Ramos (cell line): Measurements from ENCODE around the gene GUCY1A1.

Experiments
- in situ Hi-C: fragments of 300-500 bp; cut with MboI; formaldehyde crosslinking; loops from one replicate; pipeline ENCODE4 v1.14.3; 2022; ENCODE audit warnings: low sequenced_read_pairs; ENCODE audit not compliant: unreplicated experiment

GUCY1A1 gene

DNA sequence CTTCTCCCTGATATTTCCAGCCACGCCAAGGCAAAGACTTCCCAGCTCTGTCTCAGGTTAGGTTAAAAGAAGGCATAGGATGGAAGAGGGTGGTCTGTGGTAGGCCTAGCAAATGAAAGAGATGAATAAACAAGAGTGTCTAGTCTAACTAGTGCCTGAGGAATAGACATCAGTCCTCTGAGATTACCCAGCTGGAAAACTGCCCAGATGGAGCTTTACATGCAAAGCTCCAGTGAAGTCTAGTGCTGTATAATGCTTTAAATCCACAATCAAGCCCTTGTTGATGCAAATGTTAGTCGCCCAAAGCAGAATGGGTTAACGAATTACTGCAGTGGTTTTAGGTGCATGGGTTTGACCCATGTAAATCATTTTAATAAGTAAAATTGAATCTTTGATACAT lies 67.4 kb downstream of the GUCY1A1 start:
- in situ Hi-C loops = no loop called here

DNA sequence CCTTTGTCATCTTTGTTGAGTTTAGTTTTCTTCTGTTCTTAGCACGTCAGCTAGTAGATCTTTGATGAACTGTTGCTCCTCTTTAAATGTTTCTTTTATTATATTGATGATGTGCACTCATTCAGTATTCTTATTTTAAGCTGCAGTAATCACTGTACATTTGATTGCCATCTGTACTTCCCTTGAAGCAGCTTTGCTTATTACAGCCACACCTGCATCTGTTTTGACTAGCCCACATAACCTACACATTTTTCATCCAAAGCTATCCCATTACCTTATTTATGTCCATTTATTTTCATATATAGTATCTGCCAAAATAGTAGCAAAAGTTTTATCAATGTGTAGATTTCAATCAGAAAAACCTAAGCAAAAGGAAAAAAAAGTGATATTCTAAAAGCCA lies 68.3 kb downstream of the GUCY1A1 start:
- in situ Hi-C loops = no loop called here

DNA sequence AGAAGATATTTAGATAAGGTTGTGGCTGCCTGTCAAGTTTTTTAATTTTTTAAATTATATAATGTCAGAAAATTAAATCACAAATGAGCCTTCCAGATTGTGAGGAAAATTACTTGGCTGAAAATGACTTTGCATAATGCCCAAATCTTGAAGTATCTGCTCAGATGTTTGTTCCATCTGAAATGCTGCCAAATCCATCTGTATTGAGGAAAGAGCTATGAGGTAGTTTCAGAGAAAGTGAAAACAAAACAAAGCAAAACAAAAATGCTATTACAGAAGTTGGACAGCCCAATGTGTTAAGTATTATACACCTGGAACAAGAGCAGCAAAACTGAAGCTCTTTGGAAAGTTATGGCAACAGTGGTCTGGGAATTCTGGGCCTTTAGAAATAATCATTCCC lies 68.8 kb downstream of the GUCY1A1 start:
- in situ Hi-C loops = no loop called here

DNA sequence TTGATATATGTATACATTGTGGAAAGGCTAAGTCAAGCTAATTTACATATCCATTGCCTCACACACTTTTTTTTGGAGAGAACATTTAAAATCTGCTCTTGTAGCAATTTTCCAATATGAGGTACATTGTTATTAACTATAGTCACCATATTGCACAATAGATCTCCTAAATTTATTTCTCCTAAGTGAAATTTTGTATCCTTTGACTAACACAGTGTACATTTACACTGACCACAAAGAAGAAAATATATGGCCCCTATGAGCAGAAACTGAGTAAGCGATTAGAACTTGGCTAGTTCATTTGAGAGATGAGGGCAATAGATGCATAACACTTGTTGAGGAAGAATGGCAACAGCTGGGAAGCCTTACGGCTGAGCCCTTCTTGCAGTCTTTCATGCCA lies 71.9 kb downstream of the GUCY1A1 start:
- in situ Hi-C loops = no loop called here

DNA sequence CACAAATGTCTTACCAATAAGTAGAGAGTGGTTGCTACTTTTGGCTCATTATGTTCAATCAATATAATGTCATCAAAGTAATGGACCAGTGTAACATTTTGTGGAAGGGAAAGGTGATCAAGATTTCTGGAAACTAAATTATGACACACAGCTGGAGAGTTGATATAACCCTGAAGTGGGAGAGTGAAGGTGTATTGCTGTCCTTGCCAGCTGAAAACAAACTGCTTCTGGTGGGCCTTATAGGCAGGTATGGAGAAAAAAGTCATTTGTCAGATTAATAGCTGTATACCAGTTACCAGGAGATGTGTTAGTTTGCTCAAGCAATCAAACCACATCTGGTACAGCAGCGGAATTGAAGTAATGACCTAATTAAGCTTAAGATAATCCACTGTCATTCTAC lies 74.9 kb downstream of the GUCY1A1 start:
- in situ Hi-C loops = no loop called here

DNA sequence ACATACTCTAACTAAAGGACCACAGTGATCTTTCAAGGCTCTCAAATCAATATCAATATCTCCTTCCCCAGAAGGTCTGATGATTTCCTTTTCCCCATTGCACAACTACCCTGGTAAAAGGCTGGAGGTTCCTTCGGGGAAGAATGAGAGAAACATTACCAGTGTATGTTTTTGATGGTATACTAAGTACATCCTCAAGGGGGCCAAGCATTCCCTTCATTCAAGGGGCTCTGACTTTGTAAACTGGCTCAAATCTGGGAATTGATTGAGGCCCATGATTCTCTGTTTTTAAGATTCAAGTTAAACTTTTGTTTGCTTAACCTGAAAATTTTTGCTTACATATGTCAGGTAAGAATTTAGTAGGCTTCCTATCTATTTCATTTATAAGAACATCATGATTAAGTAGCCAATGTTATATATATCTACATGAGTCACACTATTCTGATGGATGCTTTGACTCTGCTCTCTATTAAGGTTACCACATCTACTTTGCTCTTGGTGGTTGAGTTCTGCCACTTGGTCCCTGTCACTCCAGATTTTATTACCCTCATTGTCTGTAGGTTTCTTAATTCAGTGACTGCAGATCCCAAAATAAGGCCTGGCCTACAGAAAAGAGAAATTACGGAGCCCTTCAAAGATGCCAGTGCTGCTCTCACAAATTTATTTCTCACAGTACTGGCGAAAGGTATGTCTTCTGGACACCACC lies 75.8 kb downstream of the GUCY1A1 start:
- in situ Hi-C loops = no loop called here

DNA sequence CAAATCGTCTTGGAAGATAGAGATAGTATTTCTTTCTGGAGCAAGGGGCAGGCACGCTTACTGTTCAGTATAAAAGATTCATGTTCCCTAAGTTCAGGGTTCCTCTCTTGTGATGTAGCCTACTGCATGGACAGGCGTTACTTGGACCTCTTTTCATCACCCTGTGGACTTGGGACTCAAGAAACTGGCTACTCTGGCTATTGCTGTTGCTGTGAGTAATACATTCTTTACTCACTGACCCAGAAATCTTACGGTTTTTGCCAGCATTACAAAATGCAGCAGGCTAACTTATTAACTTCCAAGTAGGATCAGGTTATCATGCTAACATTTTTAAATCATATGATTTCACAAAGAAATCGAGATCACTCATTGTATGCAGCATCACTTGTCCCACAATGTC lies 79.3 kb downstream of the GUCY1A1 start:
- in situ Hi-C loops = no loop called here

DNA sequence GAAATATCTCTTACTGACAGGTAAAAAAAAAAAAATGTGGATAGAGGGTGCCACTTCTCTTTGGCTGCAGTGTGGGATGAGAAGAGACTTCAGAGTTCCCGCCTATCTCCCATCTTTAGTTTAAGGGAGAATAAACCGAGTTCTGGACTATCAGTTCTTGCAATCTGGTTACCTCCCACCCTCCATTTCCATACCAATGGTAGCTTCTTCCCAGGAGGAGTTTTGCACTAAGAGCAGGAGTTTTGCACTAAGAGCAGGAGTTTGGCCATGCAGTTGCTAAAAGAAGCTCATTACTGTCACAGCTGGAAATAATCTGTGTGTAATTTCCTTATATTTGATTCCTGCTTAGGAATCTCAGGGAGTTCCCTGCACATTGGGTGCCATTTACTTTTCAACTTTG lies 81.4 kb downstream of the GUCY1A1 start:
- in situ Hi-C loops = no loop called here

DNA sequence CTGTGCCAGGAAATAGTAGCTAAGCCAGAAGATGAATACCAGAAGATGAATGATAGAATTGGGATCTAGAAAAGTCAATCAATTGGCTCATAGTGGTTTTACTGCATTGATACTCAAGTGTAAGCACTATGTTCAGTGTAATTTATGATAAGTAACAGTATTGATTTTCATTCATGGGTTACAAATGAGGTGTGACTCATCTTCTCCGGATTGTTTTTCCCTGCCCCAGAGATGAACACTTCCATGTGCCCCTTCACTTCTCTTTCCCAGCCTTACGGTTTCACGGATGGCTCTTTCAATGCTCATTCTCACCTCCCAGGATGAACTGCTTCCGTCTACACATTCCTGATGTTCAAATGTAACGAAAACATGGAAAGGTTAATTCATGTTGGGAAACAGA lies 82.4 kb downstream of the GUCY1A1 start:
- in situ Hi-C loops = no loop called here

DNA sequence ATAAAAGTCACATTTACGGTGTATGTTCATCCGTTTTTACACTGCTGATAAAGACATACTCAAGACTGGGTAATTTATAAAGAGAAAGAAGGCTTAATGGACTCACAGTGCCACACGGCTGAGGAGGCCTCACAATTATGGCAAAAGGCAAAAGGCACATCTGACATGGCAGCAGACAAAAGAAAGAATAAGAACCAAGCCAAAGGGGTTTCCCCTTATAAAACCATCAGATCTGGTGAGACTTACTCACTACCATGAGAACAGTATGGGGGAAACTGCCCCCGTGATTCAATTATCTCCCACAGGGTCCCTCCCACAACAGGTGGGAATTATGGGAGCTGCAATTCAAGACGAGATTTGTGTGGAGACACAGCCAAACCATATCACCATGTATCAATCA lies 84.9 kb downstream of the GUCY1A1 start:
- in situ Hi-C loops = no loop called here

DNA sequence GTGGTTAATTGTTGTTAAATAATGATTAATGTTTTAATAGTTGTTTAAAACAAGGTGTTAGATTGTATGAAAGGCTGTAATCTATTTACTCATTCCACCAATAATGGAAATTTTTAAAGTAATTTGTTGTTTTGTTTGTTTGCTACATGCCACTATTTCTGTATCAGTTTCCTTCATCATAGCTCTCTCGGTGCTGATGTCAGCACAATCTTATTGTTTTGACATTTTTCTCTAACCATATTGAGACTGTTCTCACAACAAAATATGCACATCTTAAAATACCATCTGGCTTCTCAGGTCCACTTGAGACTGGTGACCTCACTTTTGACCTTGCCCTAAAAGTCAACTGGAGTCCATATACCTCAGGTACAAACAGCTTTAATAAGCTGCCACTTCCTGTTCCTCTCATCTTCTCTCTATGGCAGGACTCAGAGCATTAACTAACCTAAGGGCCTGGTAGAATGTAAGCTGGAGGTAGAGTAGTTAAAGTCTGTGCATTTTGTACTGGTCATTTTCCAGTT lies 91.2 kb downstream of the GUCY1A1 start:
- in situ Hi-C loops = no loop called here

DNA sequence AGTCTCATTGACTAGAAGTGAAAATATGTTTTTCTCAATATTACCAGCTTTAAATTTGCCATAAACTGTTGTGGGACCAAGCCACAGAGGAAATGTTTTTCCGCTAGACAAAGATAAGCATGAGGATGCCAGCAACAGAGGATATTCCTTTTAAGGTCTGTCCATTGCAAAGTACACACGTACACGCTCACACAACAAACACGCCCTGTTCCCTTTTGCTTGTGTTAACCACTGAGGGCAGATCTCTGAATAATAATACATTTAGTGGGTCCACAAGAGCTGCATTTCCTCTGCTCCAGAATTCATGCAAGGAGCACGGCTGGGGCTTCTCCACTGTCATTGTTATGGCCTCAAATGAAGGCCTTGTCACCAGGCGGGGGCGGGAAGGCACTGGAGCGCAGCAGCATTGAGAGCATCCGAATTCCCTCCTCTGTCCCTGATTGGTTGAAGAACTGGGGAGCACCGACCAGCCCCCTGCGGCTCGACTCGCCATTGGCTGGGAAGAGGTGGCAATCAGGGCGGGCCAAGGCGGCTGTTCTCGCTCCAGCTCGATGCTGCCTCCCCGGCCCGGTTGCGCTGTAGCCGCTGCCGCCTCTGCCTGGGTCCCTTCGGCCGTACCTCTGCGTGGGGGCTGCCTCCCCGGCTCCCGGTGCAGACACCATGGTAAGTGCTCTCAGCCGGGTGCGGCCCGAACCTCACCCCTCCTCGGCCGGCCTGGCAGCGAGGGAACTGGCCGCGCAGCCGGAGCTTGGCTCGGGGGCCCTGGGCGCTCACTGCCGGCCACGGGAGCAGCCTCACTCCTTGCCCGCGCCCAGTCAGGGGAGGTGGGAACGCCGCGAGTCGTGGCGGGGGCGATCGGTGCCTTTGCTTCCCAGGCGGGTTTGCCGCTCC lies 92.1 kb downstream of the GUCY1A1 start, which contains the start of gene GUCY1B1:
TSS of gene GUCY1B1 (plus strand) at position 541 of the 891 bp plus-strand sequence. CDS start at position 661, 120 bp downstream.
- in situ Hi-C loops = no loop called here

DNA sequence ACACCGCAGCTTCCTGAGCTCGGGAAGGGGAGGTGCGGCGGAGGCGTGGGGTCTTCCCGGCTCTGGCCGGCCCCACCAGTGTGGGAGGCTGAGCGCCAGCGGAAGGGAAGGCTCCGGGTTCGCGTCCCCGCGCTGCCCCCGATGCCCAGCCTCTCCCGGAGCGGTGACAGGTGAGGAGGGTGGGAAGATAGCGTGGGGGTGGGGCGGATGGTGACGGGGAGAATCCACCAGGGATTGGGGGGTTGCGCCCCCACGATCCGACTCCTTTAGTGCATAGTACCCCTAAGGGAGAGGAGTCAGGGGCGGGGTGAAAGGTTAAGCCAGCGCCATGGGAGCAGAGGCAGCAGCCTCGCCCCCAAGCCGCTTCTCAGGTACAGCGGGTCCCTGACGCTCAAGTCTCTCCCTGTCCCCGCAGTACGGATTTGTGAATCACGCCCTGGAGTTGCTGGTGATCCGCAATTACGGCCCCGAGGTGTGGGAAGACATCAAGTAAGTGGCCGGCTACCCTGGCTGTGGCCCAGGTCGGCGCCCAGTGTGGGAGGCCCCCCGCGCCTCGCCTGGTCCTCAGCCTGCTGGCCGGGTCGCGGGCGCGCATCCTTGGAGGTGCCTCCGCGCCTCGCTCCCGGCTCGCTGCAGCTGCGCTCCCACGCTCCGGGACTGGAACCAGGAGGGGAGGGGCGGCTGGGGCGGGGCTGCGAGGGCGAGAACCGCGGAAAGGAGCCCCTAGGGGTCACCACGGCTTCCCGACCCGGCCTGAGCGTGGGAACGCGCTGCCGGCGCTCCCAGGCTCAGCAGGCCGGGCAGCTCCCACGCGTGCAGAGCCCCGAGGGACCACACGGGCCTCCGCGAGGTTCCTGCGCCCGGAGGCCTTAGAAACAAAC lies 93.0 kb downstream of the GUCY1A1 start:
- in situ Hi-C loops = no loop called here

DNA sequence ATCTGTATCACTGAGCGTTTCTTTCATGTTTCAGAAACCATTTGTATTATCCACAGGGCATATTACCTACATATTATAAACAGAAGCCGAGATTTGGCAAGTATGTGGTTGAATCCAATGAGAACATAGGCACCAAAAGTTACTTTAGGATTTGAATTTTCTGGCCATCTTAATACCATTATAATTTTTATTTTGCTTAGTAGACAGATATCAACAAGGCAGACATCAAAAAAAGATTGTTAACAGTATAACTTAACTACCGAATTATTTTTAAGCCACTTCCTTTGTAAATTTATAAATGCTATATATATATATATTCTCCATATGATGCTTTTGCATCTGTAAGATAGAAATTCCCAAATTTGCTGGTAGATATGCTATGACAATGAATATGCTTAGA lies 94.4 kb downstream of the GUCY1A1 start:
- in situ Hi-C loops = no loop called here

DNA sequence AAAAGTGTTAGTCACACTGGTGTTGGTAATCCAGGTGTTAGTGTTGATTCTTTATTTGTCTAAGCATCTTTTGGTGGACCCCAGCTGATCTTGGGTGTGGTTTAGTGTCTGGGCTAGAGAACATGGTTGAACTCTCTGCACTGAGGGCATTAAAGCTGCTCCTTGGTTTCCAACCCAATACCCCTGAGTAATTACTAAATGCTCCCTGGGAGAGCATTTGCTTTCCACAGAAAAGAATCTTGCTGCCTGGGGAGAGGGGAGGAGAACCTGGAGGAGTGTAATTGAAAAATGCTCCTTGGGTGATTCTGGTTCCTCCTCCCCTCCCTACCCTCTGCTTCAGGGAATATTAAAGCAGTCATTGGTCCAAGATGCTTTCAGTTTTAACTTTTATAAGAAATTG lies 95.3 kb downstream of the GUCY1A1 start:
- in situ Hi-C loops = no loop called here

DNA sequence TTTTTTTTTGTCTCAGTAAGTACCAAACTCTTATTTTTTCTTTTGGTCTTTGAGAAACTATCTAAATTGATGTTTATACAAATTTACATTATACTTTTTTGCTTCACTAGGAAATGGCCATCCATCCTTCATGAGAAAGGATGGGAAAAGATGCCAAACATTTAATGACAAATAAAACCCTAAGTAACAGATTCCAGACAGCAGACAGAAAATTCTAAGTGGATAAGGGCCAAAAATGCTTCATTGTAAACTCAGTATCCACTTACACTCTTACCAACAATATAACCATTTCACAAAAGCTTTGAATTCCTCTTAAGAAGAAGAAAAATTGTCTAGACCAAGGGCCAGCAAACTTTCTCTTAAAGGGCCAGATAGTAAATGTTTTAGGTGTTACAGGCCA lies 95.7 kb downstream of the GUCY1A1 start:
- in situ Hi-C loops = no loop called here

DNA sequence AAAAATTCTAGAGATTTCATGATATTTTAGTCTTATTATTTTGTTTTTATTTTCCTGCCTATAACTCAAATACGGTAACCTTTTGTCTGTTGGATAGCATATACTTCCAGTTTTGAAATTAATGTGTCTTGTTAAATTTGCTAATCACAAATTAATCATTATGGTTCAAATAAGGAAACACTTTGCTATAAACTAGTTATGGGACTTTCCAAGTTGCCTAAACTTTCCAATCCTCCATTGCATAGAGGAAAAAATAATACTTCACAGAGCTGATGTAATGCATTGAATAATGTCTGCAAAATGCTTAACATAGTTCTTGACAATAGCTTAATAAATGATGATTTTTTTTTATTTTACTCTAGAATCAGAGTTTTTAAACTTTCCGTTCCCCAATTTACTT lies 96.9 kb downstream of the GUCY1A1 start:
- in situ Hi-C loops = no loop called here

DNA sequence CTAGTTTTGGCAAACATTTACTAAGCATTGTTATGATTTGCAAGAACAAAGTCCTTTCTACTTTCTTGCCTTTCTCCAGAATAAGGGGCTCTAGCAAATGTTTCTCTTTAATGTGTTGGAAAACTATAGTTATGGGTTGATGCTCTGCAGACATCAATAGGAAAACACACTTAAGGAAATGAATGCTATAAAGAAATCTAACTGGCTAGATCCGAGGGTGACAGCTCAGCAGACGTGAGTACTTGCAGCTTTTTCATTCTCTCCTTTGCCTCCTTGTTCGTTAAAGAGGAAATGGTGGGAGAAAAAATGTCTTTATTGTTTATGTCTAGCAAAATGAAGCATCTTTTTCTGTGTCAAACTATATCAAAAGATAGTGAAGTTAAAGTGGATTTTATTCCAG lies 98.5 kb downstream of the GUCY1A1 start:
- in situ Hi-C loops = no loop called here

DNA sequence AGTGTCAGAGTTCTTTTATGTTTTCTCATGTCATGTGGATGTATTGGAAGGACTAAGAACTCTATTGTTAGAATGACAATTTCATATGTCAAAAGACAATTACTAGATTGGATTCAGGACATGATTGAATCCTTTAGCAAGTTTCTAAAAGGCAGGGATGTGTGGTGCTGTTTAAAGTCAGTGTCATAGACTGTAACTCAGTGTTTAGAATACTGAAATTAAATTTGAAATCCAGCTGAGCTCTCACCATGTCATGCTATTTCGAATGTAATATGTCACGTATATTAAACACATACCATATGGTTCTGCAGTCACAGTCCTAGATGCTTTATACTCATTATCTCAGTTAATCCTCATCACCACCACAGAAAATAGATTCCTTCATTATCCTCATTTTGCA lies 100.0 kb downstream of the GUCY1A1 start:
- in situ Hi-C loops = no loop called here

DNA sequence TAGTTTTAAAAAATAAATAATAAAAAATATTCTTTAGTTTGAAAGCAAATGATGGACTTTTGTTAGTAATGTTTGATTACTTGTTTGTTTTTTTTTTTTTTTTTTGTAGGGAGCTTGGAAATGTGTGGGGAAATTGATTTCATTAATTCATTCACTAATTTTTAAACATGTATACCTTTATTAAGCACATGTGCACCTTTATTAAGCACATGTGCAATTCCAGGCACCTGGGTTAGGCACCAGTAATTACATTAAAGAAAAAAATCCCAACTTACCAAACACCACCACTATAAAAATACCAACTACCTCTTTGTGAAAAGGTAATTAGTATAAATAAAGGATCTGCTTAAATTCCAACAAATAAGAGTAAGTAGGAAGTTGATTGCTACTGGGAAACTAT lies 101.7 kb downstream of the GUCY1A1 start:
- in situ Hi-C loops = no loop called here
